T-helper 2 cell (primary cell): ENCODE results near the gene PRKCSH.
"Not testable (repeated sequence)": the region's sequence is repeated elsewhere in the genome, so short reads cannot be mapped to it uniquely, and the experiment has no call there.

Experiments used
- DNase-seq, 5 experiments: peaks; one replicate each; pipeline versions ENCODE4 v3.0.0 to v3.0.0-alpha.2; 2012 to 2022

The PRKCSH gene

DNA sequence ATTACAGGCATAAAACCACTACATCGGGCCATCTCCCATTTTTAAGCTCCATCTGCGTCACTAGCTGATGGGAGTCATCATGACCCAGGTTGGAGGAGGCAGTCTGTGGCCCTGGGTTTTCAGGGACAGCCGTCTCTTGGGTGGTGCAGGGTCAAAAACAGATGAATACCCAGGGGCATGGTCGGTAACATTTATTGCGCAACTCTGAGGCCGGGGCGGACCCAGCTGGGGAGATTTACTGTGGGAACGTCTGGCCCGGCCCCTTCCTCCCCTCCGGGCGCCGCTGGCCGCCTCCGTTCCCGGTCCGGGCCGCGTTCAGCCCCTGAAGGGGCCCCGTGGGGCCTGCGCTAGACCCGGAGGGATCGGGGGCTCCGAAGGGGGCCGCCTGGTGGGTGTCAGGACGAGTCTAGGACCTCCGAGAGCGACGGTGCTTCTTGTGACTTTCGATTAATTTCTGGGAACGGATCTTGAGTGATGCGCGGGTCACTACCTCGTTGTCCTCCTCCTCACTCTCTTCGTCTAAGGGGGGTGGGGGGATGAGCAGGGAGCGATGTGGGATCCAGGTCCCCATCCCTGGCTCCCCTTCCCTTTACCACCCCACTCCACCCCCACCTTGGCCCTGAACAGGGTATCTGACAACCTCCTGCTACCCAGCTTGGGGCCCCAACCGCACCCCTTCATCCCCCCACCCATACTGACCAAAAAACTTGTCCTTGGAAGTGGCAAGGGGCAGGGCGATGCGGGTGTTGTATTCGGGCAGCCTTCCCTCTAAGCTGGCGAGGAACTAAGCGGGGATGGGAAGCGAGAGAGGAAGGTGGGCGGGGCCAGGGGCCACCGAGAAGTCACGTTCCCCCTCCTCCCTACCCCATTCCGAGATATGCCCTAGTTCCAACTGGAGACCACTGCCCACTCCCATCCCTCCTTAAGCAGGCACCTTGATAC, 14.7 kb upstream of the PRKCSH start:
- DNase-seq: no peak

DNA sequence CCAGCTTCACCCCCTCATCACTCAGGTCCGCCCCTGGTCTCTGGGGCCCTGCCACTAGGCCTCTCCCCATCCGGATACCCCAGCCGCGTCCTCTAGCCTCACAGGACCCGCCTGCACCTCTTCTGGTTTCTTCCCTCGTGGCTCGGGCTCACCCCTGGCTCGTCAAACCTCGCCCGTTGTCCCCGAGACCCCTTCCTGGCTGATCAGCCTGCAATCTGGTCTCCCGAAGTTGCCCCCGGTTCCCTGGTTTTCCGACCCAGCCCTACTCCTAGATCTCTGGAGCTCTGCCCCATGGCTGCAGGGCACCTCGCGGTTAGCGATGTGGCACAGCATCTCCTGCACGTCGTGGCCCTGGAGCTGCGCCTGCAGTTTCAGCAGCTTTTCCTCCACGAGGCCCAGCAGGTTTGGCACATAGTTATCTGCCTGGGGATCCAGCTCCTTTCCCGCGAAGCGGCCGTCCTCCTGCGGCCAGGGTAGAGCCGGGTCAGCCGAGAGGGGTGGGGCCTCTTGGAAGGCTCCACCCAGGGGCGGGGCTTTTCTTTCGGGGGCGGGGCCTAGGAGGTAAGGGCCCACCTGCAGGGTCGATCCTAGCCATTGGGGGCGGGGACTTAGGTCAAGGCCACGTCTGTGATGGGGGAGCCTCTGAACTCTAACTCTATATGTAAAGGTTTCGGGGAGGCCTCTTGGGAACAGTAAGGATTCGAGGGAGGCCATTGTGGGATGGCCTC, 13.9 kb upstream of the PRKCSH start:
- peak in 3 of 5 experiments; percentile 26 to 39 (median 26) for DNase-seq

DNA sequence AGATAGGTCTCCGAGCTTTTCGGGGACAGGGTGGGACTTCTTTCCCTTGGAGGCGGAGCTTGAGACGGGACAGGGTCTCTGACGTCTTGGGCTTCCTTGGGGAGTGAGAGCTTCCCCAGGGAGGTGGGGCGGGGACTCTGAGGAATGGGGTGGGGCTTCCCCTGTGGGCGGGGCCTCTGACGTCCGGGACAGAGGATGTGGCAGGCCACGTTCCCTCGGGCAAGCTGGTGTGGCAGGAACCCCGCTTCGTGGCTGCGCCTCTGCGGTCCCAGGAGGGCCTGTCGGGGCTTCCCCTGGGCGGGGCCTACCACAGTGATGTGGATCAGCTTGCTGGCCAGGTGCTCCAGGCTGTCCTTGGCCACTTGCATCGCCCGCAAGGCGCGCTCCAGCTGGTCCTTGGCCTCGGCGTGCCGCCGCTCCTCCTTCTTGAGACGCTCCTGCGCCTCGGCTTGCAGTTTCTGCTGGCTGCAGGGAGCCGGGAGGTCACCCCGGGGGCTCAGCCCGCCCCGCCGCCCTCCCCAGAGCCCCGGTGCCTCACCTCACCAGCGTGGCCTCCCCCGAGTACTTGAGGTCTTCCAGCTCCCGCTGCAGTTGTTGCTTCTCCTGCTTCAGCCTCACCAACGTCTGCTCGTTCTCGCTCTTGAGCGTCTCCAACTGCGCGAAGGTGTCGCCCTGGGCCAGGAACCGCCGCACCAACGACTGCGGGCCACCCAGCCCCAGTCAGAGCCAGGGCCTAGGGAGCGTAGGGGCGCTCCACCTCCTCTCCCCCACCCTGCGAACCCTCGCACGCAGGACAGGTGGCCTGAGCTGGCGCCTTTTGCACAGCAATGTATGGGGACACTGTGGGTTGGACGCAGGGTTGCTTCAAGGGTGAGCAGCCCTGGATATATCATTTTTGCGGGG, 13.0 kb upstream of the PRKCSH start:
- peak; percentile 25 to 85 (median 57) for DNase-seq

DNA sequence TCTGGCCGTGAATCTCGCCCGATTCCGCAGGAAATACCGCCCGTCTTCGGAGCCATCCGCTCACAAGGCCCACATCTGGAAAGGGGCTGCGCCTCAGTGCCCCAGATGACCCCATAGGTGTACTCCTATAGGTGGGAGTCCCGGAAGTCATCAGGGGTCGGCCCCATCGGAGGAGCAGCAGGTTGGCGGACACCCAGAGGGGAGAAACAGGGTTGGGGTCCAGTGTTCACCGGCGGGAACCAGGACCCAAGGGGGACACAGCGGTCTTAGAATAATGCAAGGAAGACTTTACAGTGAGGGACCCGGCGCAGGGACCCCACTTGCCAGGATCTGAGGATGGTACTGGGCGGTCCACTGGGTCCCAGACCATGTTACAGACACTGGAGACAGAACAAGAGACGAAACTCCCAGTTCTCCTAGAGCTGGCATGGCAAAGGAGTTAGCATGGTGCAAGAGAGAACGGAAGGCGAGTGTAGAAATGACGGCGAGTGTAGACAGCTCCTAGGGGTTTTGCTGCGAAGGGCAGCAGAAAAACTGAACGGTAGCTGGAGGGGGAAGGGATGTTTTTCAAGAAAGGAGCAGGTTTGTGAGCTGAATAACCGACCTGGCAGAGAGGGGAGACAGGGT, 12.2 kb upstream of the PRKCSH start:
- no peak for DNase-seq

DNA sequence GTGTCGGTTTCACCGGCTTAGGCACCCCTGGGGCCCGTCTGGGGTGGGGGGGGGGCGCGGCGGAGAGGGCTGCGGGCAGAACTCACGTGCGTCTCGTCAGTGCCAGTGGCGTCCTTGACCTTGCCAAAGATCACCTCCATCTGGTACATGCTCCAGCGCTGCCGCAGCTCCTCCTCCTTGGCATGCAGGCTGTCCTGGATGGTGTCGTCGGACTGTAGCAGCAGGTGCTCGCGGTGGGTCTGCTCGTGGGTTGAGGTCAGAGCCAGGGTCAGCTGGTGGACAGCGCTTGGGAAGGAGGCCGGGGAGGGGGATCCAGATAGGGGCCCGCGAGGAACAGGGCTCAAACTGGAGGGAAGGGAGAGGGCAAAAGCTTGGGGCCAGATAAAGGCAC, 11.6 kb upstream of the PRKCSH start:
- DNase-seq: no peak

DNA sequence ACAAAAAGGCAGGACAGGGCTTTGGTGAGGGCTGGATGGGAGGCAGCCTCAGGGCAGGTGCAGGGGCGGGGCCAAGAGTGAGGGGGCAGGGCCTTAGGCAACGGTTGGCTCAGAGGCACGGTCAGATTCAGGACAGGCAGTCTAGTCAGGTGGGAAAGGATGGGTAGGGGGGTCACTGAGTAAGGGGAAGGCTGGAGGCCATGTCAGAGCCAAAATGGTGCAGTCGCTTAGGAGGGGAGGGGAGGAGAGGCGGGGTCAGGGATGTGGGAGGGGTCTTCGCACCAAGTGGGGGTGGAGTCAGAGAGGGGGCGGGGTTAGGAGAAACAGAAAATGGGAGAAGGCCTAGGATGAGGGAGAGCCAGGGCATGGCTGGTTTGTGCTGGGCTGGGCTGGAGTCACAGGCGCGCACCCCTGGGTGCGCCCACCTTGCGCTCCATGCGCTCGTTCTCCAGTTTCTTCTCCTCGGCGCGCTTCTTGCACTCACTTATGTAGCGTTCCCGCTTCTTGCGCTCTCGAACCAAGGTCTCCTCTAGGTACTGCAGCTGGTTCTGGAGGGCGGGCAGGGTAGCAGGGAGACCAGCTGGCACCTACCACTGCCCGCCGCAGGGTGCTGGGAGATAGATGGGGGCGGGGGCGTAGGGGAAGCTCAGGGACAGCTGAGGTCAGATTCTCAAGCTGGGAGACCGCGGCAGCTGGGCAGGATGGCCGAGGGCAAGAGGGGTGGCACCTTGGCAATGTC, 9.5 kb upstream of the PRKCSH start:
- no peak for DNase-seq

DNA sequence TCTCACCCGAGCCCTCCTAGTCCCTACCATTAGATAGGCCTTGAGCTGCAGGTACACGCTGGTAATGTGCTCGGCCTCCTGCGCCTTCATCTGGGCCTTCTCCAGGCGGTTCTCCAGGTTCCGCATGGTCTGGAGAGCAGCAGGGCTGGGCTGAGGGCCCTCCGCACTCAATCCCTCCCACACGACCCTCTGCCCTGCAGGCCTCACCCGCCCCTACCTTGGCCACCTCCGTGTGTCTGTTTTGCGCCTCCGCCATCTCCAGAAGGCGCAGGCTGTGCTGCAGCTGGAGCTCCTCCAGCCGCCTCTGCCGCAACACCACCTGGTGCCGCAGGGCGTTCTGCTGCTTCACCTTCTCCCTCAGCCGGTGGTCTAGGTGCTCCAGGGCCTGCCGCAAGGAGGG, 8.8 kb upstream of the PRKCSH start:
- DNase-seq: no peak

DNA sequence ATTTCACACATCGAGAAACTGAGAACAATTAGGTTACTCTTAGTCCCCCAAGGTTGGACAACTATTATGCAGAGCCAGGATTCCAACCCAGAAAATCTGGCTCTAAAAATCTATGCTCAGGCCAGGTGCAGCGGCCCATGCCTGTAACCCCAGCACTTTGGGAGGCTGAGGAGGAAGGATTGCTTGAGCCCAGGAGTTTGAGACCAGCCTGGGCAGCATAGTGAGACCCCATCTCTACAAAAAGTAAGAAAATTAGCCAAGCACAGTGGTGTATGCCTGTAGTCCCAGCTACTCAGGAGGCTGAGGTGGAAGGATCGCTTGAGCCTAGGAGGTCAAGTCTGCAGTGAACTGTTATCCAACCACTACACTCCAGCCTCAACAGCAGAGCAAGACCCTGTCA, 1.9 kb upstream of the PRKCSH start:
- not testable (repeated sequence) for DNase-seq

DNA sequence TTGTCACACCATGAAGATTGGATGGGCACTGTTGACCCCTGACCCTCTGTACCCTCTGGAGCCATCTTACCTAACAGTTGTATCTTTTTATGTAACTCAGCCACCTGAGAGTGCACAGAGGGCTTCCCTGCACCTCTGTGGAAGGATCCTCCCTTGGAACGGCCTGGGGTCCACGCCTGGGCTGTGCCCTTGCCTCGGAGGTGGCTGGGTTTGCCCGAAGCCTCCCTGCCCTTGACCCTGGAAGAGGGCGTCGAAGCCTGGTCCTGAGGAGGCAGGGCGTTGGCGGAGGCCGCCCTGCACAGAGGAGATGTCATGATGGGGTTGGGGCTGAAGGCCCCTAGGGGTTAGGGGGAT, 755 bp upstream of the PRKCSH start:
- DNase-seq: no peak

DNA sequence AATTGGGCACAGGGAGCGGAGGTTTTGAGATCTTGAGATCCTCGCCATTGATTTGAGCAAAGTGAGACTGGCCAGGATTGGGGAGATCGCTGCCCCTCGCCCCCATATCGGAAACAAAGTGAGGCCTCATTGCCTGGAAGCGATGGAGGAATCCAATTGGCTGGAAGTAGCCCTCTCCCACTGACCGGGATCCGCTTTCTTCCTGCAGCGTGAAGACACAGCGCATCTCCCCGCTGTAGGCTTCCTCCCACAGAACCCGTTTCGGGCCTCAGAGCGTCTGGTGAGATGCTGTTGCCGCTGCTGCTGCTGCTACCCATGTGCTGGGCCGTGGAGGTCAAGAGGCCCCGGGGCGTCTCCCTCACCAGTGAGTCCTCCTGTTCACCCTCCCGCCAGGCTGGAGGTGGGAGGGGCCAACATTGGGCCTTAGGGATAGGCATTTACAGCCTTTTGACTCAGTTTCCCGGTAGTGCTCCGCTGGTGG, 438 bp downstream of the PRKCSH start:
- DNase-seq: peak in 1 of 5 experiments; percentile 29

DNA sequence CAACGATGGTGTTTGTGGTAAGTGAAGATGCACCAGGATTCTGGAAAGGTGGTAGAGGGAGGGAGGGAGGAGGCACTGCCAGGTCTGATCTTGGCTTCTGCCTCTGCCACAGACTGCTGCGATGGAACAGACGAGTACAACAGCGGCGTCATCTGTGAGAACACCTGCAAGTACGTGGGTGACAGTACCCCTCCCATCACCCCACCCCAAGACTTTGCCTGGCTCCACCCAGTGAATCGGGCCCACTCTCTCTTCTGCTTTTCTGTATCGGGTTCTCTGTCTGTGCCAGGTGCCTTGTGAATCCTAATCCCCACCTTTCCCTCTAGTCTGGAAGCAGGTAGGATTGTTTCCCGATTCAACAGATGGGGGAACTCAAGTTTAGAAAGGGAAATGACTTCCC, 2.5 kb downstream of the PRKCSH start:
- no peak for DNase-seq

DNA sequence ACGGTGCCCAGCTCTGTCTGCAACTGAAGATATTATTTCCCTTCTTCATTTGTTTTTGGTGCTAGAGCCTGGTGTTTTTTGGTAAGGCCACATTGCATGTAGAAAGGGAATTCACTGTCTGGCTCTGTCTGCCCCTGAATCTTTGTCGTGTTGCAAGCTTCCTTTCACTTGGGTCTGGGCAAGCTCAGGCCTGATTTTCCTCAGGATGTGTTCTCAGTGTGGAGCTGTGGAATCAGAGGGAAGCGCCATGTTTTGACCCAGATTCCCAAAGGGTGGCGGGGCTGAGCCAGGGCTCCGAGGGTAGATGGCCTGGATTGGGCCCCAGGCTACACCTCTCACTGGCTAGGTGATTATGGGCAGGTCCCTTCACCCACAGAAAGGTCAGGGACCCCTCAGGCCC, 8.6 kb downstream of the PRKCSH start:
- no peak for DNase-seq

DNA sequence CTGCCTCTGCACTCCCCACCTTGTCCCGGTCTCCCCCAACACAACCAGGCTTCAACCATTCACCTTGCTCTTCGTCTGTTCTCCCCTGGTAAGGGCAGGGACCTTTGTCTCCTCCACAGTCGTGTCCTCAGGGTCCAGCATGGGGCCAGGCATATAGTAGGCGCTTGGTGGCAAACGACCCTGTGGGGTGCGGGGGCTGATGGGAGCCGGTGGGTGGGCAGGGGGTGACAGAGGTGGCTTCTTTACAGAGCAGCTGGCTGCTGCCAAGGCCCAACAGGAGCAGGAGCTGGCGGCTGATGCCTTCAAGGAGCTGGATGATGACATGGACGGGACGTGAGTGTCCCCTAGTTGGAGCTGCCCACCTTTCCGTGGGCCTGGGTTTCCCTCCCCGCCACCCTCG, 9.7 kb downstream of the PRKCSH start:
- no peak for DNase-seq

DNA sequence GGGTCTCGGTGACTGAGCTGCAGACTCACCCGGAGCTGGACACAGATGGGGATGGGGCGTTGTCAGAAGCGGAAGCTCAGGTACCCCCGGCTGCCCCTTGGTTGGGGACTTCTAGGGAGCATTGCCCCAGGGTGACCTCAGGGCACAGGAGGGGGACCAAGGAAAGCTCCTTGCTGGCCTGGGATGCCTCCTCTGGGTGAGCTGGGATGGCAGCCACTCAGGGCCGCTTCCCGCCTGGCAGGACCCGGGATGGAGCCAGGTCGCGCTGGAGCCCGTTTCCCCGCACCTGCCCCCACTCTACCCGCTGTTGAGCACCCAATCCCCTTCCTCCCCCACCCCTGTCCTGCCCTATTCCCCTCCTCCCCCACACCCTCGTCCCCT, 10.8 kb downstream of the PRKCSH start:
- DNase-seq: no peak

DNA sequence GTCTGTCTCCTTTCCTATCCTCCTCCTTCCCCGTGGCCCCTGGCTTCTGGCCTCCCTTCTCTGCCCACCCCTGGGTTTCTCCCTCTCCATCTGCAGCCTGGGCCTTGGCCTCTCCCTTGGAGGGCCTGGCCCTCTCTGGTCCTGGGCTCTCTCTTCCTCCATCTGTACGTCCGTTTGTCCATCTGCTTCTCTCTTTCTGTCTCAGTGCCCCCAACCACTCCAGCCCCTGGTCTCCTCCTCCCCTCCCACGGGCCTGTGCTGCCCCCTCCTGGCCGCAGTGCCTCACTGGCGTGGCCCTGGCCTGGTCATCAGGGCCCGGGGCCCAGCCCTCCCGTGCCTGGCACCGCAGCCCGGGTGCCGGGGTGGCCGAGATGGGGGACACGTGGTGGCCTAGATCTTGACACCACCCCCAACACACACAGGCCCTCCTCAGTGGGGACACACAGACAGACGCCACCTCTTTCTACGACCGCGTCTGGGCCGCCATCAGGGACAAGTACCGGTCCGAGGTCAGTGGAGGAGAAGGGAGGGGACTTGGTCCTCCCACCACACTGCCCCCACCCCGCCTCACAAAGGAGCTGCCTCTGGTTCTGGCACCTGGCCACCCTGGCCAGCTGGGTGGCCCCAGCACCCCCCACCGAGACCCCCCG, 11.3 kb downstream of the PRKCSH start:
- peak in 2 of 5 experiments; percentile 26 to 42 for DNase-seq

DNA sequence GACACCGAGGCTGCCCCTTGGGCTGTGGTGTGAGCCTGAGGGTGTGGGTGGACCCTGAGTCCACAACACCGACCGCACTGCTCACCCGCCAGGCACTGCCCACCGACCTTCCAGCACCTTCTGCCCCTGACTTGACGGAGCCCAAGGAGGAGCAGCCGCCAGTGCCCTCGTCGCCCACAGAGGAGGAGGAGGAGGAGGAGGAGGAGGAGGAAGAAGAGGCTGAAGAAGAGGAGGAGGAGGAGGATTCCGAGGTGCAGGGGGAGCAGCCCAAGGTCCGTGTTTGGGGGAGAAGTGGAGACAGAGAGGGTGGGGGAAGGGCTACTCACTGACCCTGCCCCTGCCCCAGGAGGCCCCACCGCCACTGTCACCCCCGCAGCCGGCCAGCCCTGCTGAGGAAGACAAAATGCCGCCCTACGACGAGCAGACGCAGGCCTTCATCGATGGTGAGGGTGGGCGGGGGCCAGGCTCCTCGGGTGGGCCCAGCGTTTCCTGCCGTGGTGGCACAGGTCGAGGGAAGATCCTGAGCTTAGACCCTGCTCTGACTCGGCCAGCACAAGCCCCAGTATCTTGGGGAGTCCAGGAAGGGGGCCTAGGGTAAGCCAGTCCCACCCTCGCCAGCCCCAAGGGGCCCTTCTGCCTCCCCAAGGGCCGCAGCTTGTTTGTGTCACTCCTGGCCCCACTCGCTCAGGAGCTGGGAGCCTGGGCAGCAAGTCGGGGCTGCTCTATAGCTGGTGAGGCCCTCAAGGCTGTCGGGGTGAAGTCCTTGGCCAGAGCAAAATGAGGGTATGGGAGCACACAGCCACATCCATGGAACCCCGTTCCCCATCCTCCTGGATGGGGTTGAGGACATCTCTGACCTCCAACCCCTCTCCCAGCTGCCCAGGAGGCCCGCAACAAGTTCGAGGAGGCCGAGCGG, 12.2 kb downstream of the PRKCSH start:
- no peak for DNase-seq

DNA sequence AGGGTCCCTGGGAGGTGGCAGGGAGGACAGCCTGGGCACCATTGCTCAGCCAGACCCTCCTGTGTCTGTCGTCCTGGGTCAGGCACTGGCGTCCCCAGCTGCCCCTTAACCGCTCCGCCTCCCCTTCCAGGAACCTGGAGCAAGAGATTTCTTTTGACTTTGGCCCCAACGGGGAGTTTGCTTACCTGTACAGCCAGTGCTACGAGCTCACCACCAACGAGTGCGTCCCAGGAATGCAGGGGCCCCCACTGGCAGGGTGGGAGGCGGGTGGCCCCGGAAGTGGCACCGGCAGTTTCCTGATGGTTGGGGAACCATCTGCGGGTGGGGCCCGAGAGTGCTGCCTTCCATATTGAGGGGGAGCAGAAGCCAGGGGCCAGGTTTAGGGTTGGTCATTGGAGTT, 13.0 kb downstream of the PRKCSH start:
- no peak for DNase-seq

DNA sequence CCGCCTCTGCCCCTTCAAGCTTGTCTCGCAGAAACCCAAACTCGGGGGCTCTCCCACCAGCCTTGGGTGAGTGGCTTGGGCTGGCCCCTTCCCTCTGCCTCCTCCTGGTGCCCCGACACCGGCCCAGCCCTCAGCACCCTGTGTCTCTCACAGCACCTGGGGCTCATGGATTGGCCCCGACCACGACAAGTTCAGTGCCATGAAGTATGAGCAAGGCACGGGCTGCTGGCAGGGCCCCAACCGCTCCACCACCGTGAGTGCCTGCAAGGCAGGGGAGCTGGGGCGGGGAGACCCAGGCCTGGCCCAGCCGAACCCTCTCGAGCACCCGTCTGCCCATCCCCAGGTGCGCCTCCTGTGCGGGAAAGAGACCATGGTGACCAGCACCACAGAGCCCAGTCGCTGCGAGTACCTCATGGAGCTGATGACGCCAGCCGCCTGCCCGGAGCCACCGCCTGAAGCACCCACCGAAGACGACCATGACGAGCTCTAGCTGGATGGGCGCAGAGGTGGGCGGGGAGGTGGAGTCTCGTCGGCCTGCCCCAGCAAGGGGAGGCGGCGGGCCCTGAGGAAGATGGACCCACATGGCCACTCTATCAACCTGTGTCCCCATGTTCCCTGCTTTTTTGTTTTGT, 13.6 kb downstream of the PRKCSH start:
- DNase-seq: no peak

DNA sequence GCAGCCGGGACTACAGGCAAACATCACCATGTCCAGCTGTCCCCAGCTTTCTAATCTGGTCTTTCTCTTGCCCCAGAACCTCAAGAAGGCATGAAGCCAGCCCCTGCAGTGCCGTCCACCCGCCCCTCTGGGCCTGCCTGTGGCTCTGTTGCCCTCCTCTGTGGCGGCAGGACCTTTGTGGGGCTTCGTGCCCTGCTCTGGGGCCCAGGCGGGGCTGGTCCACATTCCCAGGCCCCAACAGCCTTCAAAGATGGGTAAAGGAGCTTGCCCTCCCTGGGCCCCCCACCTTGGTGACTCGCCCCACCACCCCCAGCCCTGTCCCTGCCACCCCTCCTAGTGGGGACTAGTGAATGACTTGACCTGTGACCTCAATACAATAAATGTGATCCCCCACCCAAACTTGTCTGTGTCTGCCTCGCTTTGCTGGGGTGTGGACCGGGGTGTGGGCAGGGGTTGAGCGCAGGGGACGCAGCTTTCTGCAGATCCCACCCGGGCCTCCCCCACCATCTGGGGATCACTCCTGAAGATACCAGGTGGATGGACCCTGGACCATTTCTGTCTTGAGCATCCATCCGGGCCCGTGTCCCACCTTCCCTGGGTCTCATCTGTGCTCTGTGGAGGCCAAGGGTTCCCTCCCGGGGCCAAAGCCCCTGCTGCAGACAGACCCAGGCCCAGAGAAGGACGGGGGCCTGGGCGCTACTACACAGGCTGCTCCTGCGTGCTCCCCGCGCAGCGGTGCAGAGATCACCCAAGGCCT, 15.3 kb downstream of the PRKCSH start:
- DNase-seq: no peak
